CD4-positive, alpha-beta memory T cell (primary cell): ENCODE measurements around the gene AMN1. TPM values are rescaled to one million over a fixed set of nuclear protein-coding genes. Genes with fewer than 3 reads are reported as not detected.
"Not testable (repeated sequence)": the region's sequence is repeated elsewhere in the genome, so short reads cannot be mapped to it uniquely, and the experiment has no call there.

Source experiments
- CTCF ChIA-PET: fragments of 350-600 bp; sonication (Branson Sonifier 250); formaldehyde crosslinking; loops from one replicate; lab custom pipeline; 2021; ENCODE audit warnings: inconsistent platforms; ENCODE audit not compliant: partially characterized antibody; lab: Charles Lee
- POLR2A ChIA-PET: fragments of 350-600 bp; sonication (Branson Sonifier 250); formaldehyde crosslinking; loops from one replicate; lab custom pipeline; 2021; ENCODE audit not compliant: partially characterized antibody; lab: Charles Lee
- DNase-seq, 5 donors: peaks; one replicate each; pipeline versions ENCODE4 v3.0.0 to v3.0.0-alpha.2; 2020 to 2022; ENCODE audit warnings: mixed read lengths in 1 of 5
- H3K27ac ChIP-seq: one replicate; pipeline ENCODE4 v1.7.0; 2013; ENCODE audit warnings: low read depth, low read length
- H3K27me3 ChIP-seq: 2 replicates; pipeline ENCODE4 v1.7.0; 2013; ENCODE audit warnings: mild to moderate bottlenecking, low read length, moderate library complexity; ENCODE audit not compliant: insufficient read depth
- H3K36me3 ChIP-seq: 2 replicates; pipeline ENCODE4 v1.7.0; 2013; ENCODE audit warnings: mild to moderate bottlenecking, low read length, moderate library complexity; ENCODE audit not compliant: insufficient read depth
- H3K4me1 ChIP-seq: 2 replicates; pipeline ENCODE4 v1.7.0; 2013; ENCODE audit warnings: mild to moderate bottlenecking, low read length, moderate library complexity; ENCODE audit not compliant: insufficient read depth
- H3K4me3 ChIP-seq, 2 donors: one replicate each; pipeline ENCODE4 v1.7.0; 2013; ENCODE audit warnings: low read length in 2 of 2, mild to moderate bottlenecking in 1 of 2
- H3K9me3 ChIP-seq, 2 donors: one replicate each; pipeline ENCODE4 v1.7.0; 2013; ENCODE audit warnings: low read length in 2 of 2, control low read depth in 1 of 2; ENCODE audit not compliant: control insufficient read depth in 1 of 2
- H3K27ac Mint-ChIP-seq, 7 donors: one replicate each; pipeline ENCODE4 v1.8.0; 2020 to 2021; ENCODE audit warnings: mixed read lengths in 7 of 7, mild to moderate bottlenecking in 6 of 7, inconsistent platforms in 3 of 7, moderate library complexity in 3 of 7
- H3K27me3 Mint-ChIP-seq, 2 donors: one replicate each; pipeline ENCODE4 v1.8.0; 2020 to 2021; ENCODE audit warnings: mixed read lengths in 2 of 2
- H3K36me3 Mint-ChIP-seq, 2 donors: one replicate each; pipeline ENCODE4 v1.8.0; 2020 to 2021; ENCODE audit warnings: mixed read lengths in 2 of 2, inconsistent platforms in 1 of 2, mild to moderate bottlenecking in 1 of 2
- H3K4me1 Mint-ChIP-seq, 4 donors: one replicate each; pipeline ENCODE4 v1.8.0; 2020 to 2021; ENCODE audit warnings: mixed read lengths in 4 of 4, mild to moderate bottlenecking in 1 of 4
- H3K4me3 Mint-ChIP-seq, 8 donors: one replicate each; pipeline ENCODE4 v1.8.0; 2020 to 2021; ENCODE audit warnings: mixed read lengths in 8 of 8, mild to moderate bottlenecking in 7 of 8, moderate library complexity in 6 of 8, inconsistent platforms in 3 of 8
- H3K9me3 Mint-ChIP-seq, 8 donors: one replicate each; pipeline ENCODE4 v1.8.0; 2020 to 2021; ENCODE audit warnings: mixed read lengths in 8 of 8, mild to moderate bottlenecking in 5 of 8, inconsistent platforms in 3 of 8, moderate library complexity in 1 of 8
- intact Hi-C: fragments of 100-400 bp; cut with micrococcal nuclease; formaldehyde crosslinking; loops from one replicate; pipeline ENCODE4 v1.15.1; 2023
- polyA plus RNA-seq, 2 donors: library from polyadenylated mRNA; unstranded; fragments of 300-500 nt; fragmentation: Illumina TruSeq; gene quantifications; one replicate each; pipeline ENCODE4 v1.2.3, GENCODE V29; 2021
- total RNA-seq, 2 experiments: library from RNA; stranded (reverse); gene quantifications; one replicate each; pipeline ENCODE4 v1.2.3, GENCODE V29; 2021

AMN1 gene
- total and polyA plus RNA-seq, 4 experiments from 2014 or later, result 9.6 to 18.4 (median 14.9) TPM

- Histone ChIP-seq H3K4me1 (no peaks in the 10 kb centered on the region), H3K27ac (no peak overlapping the region), H3K4me3 (no peak overlapping the region), H3K36me3 (no peaks in the 10 kb centered on the region), H3K9me3 (no peaks in the 10 kb centered on the region), H3K27me3 (no peaks in the 10 kb centered on the region)
- peaks cover 5 to 16% (median 15%) of the 10 kb centered on the region in 4 donors for H3K4me1 Mint-ChIP-seq
- peak overlapping the region in 1 of 7 donors; percentile 61 for H3K27ac Mint-ChIP-seq
- no peaks in the 10 kb centered on the region for H3K27me3 Mint-ChIP-seq
- POLR2A ChIA-PET, result no interaction called here
- H3K36me3 Mint-ChIP-seq, result no peaks in the 10 kb centered on the region
- H3K4me3 Mint-ChIP-seq, result no peak overlapping the region
- CTCF ChIA-PET, result no interaction called here
- intact Hi-C loops, result loop anchor here (5.0 kb wide), 1 partner anchor 39 kb away; the partner anchor contains the start of gene AMN1
- no peak for DNase-seq
- H3K9me3 Mint-ChIP-seq, result peaks cover 0 to 3% (median 0%) of the 10 kb centered on the region in 8 donors
Observed at GRCh38 chr12:31765931-31766330, 37.1 kb upstream of the AMN1 start.

- Mint-ChIP-seq H3K27ac (peak overlapping the region in 4 of 7 donors; percentile 30 to 77 (median 49)), H3K27me3 (no peaks in the 10 kb centered on the region), H3K36me3 (peaks cover 0 to 3% of the 10 kb centered on the region in 2 donors), H3K9me3 (peaks cover 0 to 4% (median 0%) of the 10 kb centered on the region in 8 donors), H3K4me1 (peaks cover 8 to 15% (median 10%) of the 10 kb centered on the region in 4 donors), H3K4me3 (no peak overlapping the region)
- ChIA-PET CTCF (interaction anchor here (0.6 to 1.5 kb wide), 3 partner anchors 11 to 150 kb away, joined by 3 read pairs; no protein-coding TSS in a partner anchor), POLR2A (interaction anchor here (1.6 kb wide), 1 partner anchor 200 kb away, joined by 7 read pairs; the partner anchor contains the start of gene RESF1)
- Histone ChIP-seq H3K36me3 (no peaks in the 10 kb centered on the region), H3K27me3 (no peaks in the 10 kb centered on the region), H3K9me3 (no peaks in the 10 kb centered on the region), H3K27ac (no peak overlapping the region), H3K4me3 (no peak overlapping the region), H3K4me1 (peaks cover 4% of the 10 kb centered on the region)
- intact Hi-C loops, result no loop called here
- DNase-seq, result no peak
Observed at GRCh38 chr12:31759632-31760459, 31.0 kb upstream of the AMN1 start.

- H3K9me3 ChIP-seq, DNase-seq, H3K9me3 Mint-ChIP-seq, H3K4me3 Mint-ChIP-seq, H3K36me3 ChIP-seq, intact Hi-C loops, H3K27ac ChIP-seq, POLR2A ChIA-PET, H3K27me3 Mint-ChIP-seq, H3K4me3 ChIP-seq, H3K36me3 Mint-ChIP-seq, H3K4me1 ChIP-seq, CTCF ChIA-PET, H3K27me3 ChIP-seq, H3K27ac Mint-ChIP-seq: not testable (repeated sequence)
- H3K4me1 Mint-ChIP-seq, result peaks cover 7 to 15% (median 9%) of the 10 kb centered on the region in 4 donors
Observed at GRCh38 chr12:31758297-31758696, 29.5 kb upstream of the AMN1 start.

GRCh38 chr12:31756977-31757420 lies 28.2 kb upstream of the AMN1 start:
- Mint-ChIP-seq H3K4me1 (peaks cover 9 to 24% (median 17%) of the 10 kb centered on the region in 4 donors), H3K27ac (peak overlapping the region in 1 of 7 donors; percentile 35), H3K36me3 (peaks cover 0 to 3% of the 10 kb centered on the region in 2 donors), H3K4me3 (no peak overlapping the region), H3K27me3 (no peaks in the 10 kb centered on the region), H3K9me3 (peaks cover 0 to 3% (median 0%) of the 10 kb centered on the region in 8 donors)
- ChIA-PET CTCF (no interaction called here), POLR2A (no interaction called here)
- Histone ChIP-seq H3K27me3 (no peaks in the 10 kb centered on the region), H3K27ac (no peak overlapping the region), H3K9me3 (no peaks in the 10 kb centered on the region), H3K36me3 (no peaks in the 10 kb centered on the region), H3K4me3 (no peak overlapping the region), H3K4me1 (peaks cover 9% of the 10 kb centered on the region)
- intact Hi-C loops, result no loop called here
- no peak for DNase-seq

DNA sequence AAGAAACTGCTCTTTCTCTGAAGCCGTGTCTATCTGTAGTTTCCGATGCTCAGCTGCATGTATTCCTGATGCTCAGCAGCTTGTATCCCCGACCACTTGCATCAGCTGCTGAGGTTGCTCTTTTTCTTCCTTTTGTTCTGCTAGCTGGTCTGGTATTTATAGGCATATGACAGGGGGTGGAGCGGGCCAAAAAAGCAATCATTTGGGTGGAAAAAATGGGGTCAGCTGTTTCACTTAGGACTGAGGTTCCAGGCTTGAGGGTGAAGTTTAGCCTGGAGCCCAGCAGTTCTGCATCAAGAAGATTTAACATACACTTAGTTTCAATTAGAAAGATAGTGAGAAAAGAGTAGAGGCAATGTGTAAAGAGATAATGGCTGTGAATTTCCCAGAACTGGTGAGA lies 23.6 kb upstream of the AMN1 start:
- Histone ChIP-seq H3K27me3 (no peaks in the 10 kb centered on the region), H3K4me1 (peaks cover 33% of the 10 kb centered on the region), H3K4me3 (no peak overlapping the region), H3K36me3 (no peaks in the 10 kb centered on the region), H3K27ac (no peak overlapping the region), H3K9me3 (no peaks in the 10 kb centered on the region)
- H3K4me3 Mint-ChIP-seq, result peak overlapping the region in 5 of 8 donors; percentile 63 to 86 (median 77)
- H3K9me3 Mint-ChIP-seq, result peaks cover 0 to 6% (median 0%) of the 10 kb centered on the region in 8 donors
- CTCF ChIA-PET, result interaction anchor here (0.6 to 0.7 kb wide), 2 partner anchors 26 to 381 kb away, joined by 3 read pairs; no protein-coding TSS in a partner anchor
- peak overlapping the region in 6 of 7 donors; percentile 42 to 92 (median 79) for H3K27ac Mint-ChIP-seq
- intact Hi-C loops, result no loop called here
- POLR2A ChIA-PET, result interaction anchor here (0.8 to 1.7 kb wide), 3 partner anchors 24 to 138 kb away, joined by 3 to 6 read pairs (median 4); partner anchors contain the start of genes AMN1 and ETFBKMT
- peaks cover 0 to 2% of the 10 kb centered on the region in 2 donors for H3K36me3 Mint-ChIP-seq
- no peaks in the 10 kb centered on the region for H3K27me3 Mint-ChIP-seq
- DNase-seq, result no peak
- peaks cover 20 to 44% (median 33%) of the 10 kb centered on the region in 4 donors for H3K4me1 Mint-ChIP-seq

- intact Hi-C loops, result no loop called here
- CTCF ChIA-PET, result interaction anchor here (1.0 kb wide), 1 partner anchor 16 kb away, joined by 3 read pairs; no protein-coding TSS in a partner anchor
- Histone ChIP-seq H3K27ac (no peak overlapping the region), H3K4me3 (no peak overlapping the region), H3K9me3 (no peaks in the 10 kb centered on the region), H3K27me3 (no peaks in the 10 kb centered on the region), H3K36me3 (no peaks in the 10 kb centered on the region), H3K4me1 (peaks cover 33% of the 10 kb centered on the region)
- Mint-ChIP-seq H3K27ac (peak overlapping the region in 5 of 7 donors; percentile 2 to 90 (median 71)), H3K36me3 (peaks cover 0 to 2% of the 10 kb centered on the region in 2 donors), H3K4me3 (peak overlapping the region in 3 of 8 donors; percentile 24 to 67 (median 61)), H3K27me3 (no peaks in the 10 kb centered on the region), H3K4me1 (peaks cover 27 to 51% (median 40%) of the 10 kb centered on the region in 4 donors), H3K9me3 (peaks cover 0 to 7% (median 0%) of the 10 kb centered on the region in 8 donors)
- no peak for DNase-seq
- POLR2A ChIA-PET, result interaction anchor here (0.6 to 3.2 kb wide), 2 partner anchors 22 to 227 kb away, joined by 3 to 15 read pairs; partner anchors contain the start of gene AMN1
Observed at GRCh38 chr12:31751085-31751484, 22.3 kb upstream of the AMN1 start.

- Mint-ChIP-seq H3K9me3 (peaks cover 0 to 7% (median 0%) of the 10 kb centered on the region in 8 donors), H3K27me3 (no peaks in the 10 kb centered on the region), H3K4me3 (peak overlapping the region in 3 of 8 donors; percentile 61 to 67 (median 61)), H3K36me3 (peaks cover 0 to 2% of the 10 kb centered on the region in 2 donors), H3K27ac (peak overlapping the region in 5 of 7 donors; percentile 60 to 90 (median 71)), H3K4me1 (peaks cover 29 to 54% (median 42%) of the 10 kb centered on the region in 4 donors)
- no peak for DNase-seq
- ChIA-PET POLR2A (interaction anchor here (0.6 to 3.2 kb wide), 2 partner anchors 22 to 228 kb away, joined by 3 to 15 read pairs; partner anchors contain the start of gene AMN1), CTCF (interaction anchor here (1.0 kb wide), 1 partner anchor 16 kb away, joined by 3 read pairs; no protein-coding TSS in a partner anchor)
- H3K36me3 ChIP-seq, result no peaks in the 10 kb centered on the region
- no peaks in the 10 kb centered on the region for H3K9me3 ChIP-seq
- peaks cover 33% of the 10 kb centered on the region for H3K4me1 ChIP-seq
- no peak overlapping the region for H3K4me3 ChIP-seq
- no peak overlapping the region for H3K27ac ChIP-seq
- H3K27me3 ChIP-seq, result no peaks in the 10 kb centered on the region
- intact Hi-C loops, result no loop called here
Observed at GRCh38 chr12:31750747-31751039, 21.9 kb upstream of the AMN1 start.
